ENCODE measurements around the gene COL6A3. TPM values are rescaled to one million over a fixed set of nuclear protein-coding genes. Genes with fewer than 3 reads are reported as not detected.

COL6A3 gene
- total RNA-seq: 0.10 and 0.22 TPM in 2 replicates
- 4.6 TPM for total RNA-seq (2013)
- polyA plus RNA-seq: 0.01 and 0.03 TPM in 2 replicates
- polyA minus RNA-seq: 0.14 TPM in 1 of 2 replicates, not detected in the other

- H3K9me3 Mint-ChIP-seq (ENCODE audit: insufficient read depth): no peaks in the 10 kb centered on the region
- no peak within 1 kb of the TSS for H3K27ac ChIP-seq (ENCODE audit: low read length in 2 of 2)
- H2AFZ ChIP-seq (ENCODE audit: insufficient read depth, low read depth, low read length, poor library complexity, severe bottlenecking): no peak within 1 kb of the TSS
- no peak within 1 kb of the TSS for H3K27ac Mint-ChIP-seq
- TF ChIP-seq CTCF (IDR thresholded peaks at IDR 0.05): no peak
- TF ChIP-seq EZH2 (IDR thresholded peaks at IDR 0.05; ENCODE audit: borderline replicate concordance, insufficient read depth, low read depth, low read length, poor library complexity, severe bottlenecking): no peak
- no peaks in the 10 kb centered on the region for H3K9me3 ChIP-seq (ENCODE audit: control extremely low read depth in 1 of 3, control insufficient read depth in 2 of 3, insufficient read depth in 1 of 3, low read length in 2 of 3)
- ChIA-PET CTCF (no interaction called here), POLR2A (no interaction called here)
- intact Hi-C loops (cut with micrococcal nuclease): no loop called here
- no peak within 1 kb of the TSS for H3K4me3 Mint-ChIP-seq
- peaks cover 0 to 6% (median 0%) of the 10 kb centered on the region in 4 experiments for H3K27me3 ChIP-seq (replicated peaks in 1 of 4; ENCODE audit: control extremely low read depth in 1 of 4, control insufficient read depth in 3 of 4, insufficient read depth in 4 of 4, low read length in 3 of 4)
- peaks cover 37% of the 10 kb centered on the region for H3K27me3 Mint-ChIP-seq
- no peak within 1 kb of the TSS for H3K4me2 ChIP-seq (replicated peaks; ENCODE audit: low read depth, low read length, poor library complexity, severe bottlenecking)
- 88% methylated on average over 13 of the region's 16 CpGs for WGBS (ENCODE audit: insufficient coverage)
- H3K79me2 ChIP-seq (ENCODE audit: control insufficient read depth, insufficient read depth, low read length): no peaks in the 10 kb centered on the region
- no peaks in the 10 kb centered on the region for H3K36me3 ChIP-seq (replicated peaks in 1 of 2; ENCODE audit: control extremely low read depth in 1 of 2, control insufficient read depth in 1 of 2, extremely low read depth in 1 of 2, insufficient read depth in 2 of 2, low read length in 1 of 2)
- H3K4me1 ChIP-seq (ENCODE audit: control insufficient read depth in 2 of 2, insufficient read depth in 2 of 2, low read length in 2 of 2): no peaks in the 10 kb centered on the region
- no peaks in the 10 kb centered on the region for H4K20me1 ChIP-seq (ENCODE audit: control insufficient read depth, insufficient read depth, low read length, poor library complexity, severe bottlenecking)
- no peak for DNase-seq
- H3K4me1 Mint-ChIP-seq: no peaks in the 10 kb centered on the region
- H3K9ac ChIP-seq (ENCODE audit: low read length): no peak within 1 kb of the TSS
- no peak within 1 kb of the TSS for H3K4me3 ChIP-seq (ENCODE audit: control extremely low read depth in 1 of 5, extremely low read depth in 1 of 5, insufficient read depth in 1 of 5, low read depth in 2 of 5, low read length in 4 of 5)
- ATAC-seq (ENCODE audit: low read depth): no peak
Measured at GRCh38 chr2:237413777-237414661, at the start of gene COL6A3. Gene COL6A3 (minus strand): TSS chr2:237414164. CDS start chr2:237396817, 17,347 bp downstream.

GRCh38 chr2:237459741-237460174, 45.8 kb upstream of the COL6A3 start:
- Mint-ChIP-seq H3K4me3 (no peak overlapping the region), H3K9me3 (ENCODE audit: insufficient read depth) (no peaks in the 10 kb centered on the region), H3K27me3 (peaks cover 24% of the 10 kb centered on the region), H3K4me1 (peaks cover 10% of the 10 kb centered on the region), H3K27ac (no peak overlapping the region)
- intact Hi-C loops (cut with micrococcal nuclease): no loop called here
- TF ChIP-seq EZH2 (IDR thresholded peaks at IDR 0.05; ENCODE audit: borderline replicate concordance, insufficient read depth, low read depth, low read length, poor library complexity, severe bottlenecking) (no peak), CTCF (IDR thresholded peaks at IDR 0.05) (no peak)
- POLR2A ChIA-PET: no interaction called here
- H4K20me1 ChIP-seq (ENCODE audit: control insufficient read depth, insufficient read depth, low read length, poor library complexity, severe bottlenecking): no peaks in the 10 kb centered on the region
- no peak overlapping the region for H3K9ac ChIP-seq (ENCODE audit: low read length)
- DNase-seq (no peak), ATAC-seq (ENCODE audit: low read depth) (no peak)
- no peak overlapping the region for H2AFZ ChIP-seq (ENCODE audit: insufficient read depth, low read depth, low read length, poor library complexity, severe bottlenecking)
- H3K9me3 ChIP-seq (ENCODE audit: control extremely low read depth in 1 of 3, control insufficient read depth in 2 of 3, insufficient read depth in 1 of 3, low read length in 2 of 3): no peaks in the 10 kb centered on the region
- no peak overlapping the region for H3K27ac ChIP-seq (ENCODE audit: low read length in 2 of 2)
- H3K4me1 ChIP-seq (ENCODE audit: control insufficient read depth in 2 of 2, insufficient read depth in 2 of 2, low read length in 2 of 2): no peaks in the 10 kb centered on the region
- H3K4me3 ChIP-seq (ENCODE audit: control extremely low read depth in 1 of 5, extremely low read depth in 1 of 5, insufficient read depth in 1 of 5, low read depth in 2 of 5, low read length in 4 of 5): no peak overlapping the region
- H3K36me3 ChIP-seq (replicated peaks in 1 of 2; ENCODE audit: control extremely low read depth in 1 of 2, control insufficient read depth in 1 of 2, extremely low read depth in 1 of 2, insufficient read depth in 2 of 2, low read length in 1 of 2): no peaks in the 10 kb centered on the region
- no peaks in the 10 kb centered on the region for H3K79me2 ChIP-seq (ENCODE audit: control insufficient read depth, insufficient read depth, low read length)
- no peak overlapping the region for H3K4me2 ChIP-seq (replicated peaks; ENCODE audit: low read depth, low read length, poor library complexity, severe bottlenecking)
- CTCF ChIA-PET: no interaction called here
- 71% methylated on average over 2 of the region's 3 CpGs for WGBS (ENCODE audit: insufficient coverage)
- no peaks in the 10 kb centered on the region for H3K27me3 ChIP-seq (replicated peaks in 1 of 4; ENCODE audit: control extremely low read depth in 1 of 4, control insufficient read depth in 3 of 4, insufficient read depth in 4 of 4, low read length in 3 of 4)
